NCI-H2227 treated with DMSO at 0.1 percent for 48 hours (cell line): ENCODE measurements around the gene PRPSAP1.

Experiments used
- DNase-seq: peaks from one replicate; lab custom pipeline; 2025; lab: John Stamatoyannopoulos, UW

PRPSAP1 gene

GRCh38 chr17:76264755-76265623 lies 88.7 kb downstream of the PRPSAP1 start, which contains the start of gene UBALD2:
UBALD2 (plus strand) TSS chr17:76265348; CDS start chr17:76265506, 158 bp downstream.
- DNase-seq, result peak; percentile 97

DNA sequence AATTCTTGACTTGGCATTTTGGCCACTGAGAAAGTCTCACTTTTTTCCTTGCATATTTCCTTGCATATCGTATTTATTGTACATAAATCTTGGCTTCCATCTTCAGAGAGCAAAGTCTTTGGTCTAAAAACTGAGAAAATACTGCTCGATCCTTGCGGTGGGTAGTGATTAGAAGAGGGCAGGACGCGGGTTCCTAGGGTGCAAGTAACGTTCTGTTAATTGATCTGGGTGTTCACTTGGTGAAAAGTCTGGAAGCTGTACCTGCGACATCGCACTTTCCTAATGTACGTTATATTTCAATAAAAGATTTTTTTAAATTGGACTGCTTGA lies 89.3 kb downstream of the PRPSAP1 start:
- no peak for DNase-seq

GRCh38 chr17:76263896-76264295 lies 89.8 kb downstream of the PRPSAP1 start:
- DNase-seq, result no peak

DNA sequence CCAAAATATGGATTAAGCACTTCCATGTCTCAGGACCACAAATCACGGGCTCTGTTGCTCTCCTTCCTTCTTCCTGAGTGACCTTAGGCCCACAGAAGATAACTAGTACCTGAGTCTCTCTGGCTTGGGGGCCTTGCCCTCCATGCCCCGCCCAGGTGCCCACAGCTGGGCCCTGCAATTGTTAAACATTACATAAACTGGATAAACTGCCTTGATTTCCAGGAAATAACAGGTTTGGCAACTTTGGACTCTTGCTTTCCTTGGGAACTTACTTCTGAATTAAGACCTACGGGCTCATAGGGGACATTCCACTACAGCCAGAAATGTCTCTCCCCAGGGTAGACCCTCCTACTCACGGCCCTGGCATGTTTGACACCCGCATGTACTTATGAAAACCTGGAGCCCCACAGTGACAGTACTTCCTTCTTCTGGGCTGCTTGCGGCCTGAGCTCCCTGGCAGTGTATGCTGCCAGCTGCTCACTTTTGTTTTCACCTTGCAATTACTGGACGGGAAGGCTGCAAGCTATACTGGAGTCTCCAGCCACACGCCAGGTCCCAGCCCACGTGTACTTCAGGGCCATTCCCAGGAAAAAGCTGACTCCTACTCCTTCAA lies 90.9 kb downstream of the PRPSAP1 start:
- peak; percentile 54 for DNase-seq

- DNase-seq, result no peak
Measured at GRCh38 chr17:76261421-76262215, 92.1 kb downstream of the PRPSAP1 start.

GRCh38 chr17:76260669-76261068 lies 93.0 kb downstream of the PRPSAP1 start:
- no peak for DNase-seq

DNA sequence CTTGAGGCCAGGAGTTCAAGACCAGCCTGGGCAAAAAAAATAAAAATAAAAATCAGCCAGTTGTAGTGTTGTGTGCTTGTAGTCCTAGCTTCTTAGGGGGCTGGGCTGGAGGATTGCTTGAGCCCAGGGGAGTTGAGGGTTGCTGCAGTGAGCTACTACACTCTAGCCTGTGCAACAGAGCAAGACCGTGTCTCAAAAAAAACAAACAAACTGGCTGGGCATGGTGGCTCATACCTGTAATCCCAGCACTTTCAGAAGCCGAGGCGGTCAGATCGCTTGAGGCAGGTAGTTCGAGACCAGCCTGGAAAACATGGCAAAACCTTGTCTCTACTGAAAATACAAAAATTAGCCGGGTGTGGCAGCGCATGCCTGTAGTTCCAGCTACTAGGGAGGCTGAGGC lies 93.5 kb downstream of the PRPSAP1 start:
- DNase-seq, result no peak
